Endometrium (tissue), 2 donors: ENCODE results near the gene PPP3CA.
"Not testable (repeated sequence)": the region's sequence is repeated elsewhere in the genome, so short reads cannot be mapped to it uniquely, and the experiment has no call there.

Experiments
- FAIRE-seq: peaks from 2 replicates; lab custom pipeline; 2012; peaks lifted over from hg19 to GRCh38; lab: Jason Lieb, UNC
- donor health status: control.
- donor health status: control.

PPP3CA gene

DNA sequence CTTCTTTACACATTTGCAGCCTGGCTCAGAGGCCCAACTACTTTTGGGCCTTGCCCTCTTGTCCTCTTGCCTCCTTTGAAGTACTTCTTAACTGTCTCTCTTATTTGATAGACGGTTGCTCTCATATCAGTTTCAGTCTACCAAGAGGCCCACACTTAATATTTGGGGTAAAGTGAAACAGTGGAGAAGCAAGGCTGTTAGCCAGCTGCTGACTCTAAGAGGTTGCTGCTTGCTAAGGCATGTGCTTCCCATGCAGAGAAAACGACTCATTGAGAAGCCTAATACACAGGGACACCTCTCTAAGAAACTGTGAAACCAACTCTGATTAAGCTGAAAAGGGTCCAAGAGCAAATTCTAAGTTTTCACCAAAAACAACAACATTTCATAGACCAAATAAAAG is 94.6 kb downstream of the PPP3CA start:
- FAIRE-seq, result no peak

DNA sequence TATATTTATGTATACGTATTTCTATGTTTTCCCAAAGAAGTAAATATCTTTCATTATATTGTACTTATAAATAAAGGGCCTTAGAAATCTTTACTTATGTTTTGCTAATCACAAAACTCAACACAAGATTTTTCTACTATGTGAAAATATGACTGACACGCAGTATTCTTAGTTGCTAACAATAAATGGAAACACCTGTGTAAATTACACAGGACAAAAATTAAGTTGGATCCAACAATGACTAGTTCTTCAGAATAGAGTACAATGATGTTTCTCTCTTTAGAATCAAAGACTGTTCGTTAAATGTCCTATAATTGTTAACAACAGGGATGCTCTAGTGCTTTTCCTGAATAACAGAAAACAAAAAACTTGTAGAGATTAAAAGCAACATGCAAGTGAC is 96.1 kb downstream of the PPP3CA start:
- no peak for FAIRE-seq

DNA sequence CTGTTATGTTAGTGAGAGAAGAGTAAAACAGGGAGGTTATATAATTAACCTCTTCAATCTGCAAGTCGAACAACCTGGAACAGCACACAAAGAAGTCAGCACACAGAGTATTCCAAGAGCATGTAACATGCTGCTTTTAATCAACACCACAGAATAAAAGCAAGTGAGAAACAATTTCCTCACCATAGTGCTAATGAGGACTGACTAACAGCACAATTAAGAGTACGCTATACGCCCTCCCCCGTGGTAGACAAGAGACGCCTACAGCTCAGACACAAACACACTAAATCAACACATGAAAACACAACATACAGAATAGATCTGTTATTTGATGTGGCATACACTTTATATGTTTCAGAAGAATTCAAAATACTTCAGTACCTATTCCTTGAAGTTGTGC is 103.0 kb downstream of the PPP3CA start:
- FAIRE-seq, result no peak

DNA sequence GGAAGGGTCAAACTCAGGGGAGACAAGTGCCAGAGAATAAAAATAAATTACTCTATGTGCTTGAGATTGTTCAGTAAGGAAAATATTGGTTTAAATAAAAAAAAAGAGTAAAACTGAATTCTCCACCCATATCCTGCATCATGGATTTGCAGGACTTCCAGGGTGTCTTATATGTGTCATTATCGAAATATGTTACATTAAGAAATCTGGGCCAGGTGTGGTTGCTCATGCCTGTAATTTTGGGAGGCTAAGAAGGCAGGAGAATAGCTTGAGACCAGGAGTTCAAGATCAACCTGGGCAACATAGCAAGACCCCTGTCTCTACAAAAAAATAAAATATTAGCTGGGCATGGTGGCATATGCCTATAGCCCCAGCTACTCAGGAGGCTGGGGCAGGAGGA is 104.9 kb downstream of the PPP3CA start:
- no peak for FAIRE-seq

DNA sequence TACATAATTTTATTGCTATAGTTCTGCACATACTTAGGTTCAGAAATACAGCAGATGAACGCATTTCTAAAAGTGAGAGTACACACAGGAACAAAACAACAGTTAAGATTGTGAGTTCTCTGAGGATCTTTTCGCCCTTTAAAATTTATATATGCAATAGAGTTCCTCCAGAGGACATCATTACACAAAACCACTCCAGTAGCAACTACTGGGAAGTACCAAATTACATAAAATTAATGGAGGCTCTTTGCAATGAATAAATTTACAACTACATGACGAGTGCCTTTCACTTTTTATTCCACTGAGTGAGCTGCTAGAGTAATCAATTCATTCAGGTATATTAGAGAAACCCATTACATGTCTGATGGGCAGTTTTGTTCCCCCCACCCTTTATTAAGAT is 107.2 kb downstream of the PPP3CA start:
- no peak for FAIRE-seq

GRCh38 chr4:101239665-101240064 is 107.7 kb downstream of the PPP3CA start:
- FAIRE-seq, result no peak

DNA sequence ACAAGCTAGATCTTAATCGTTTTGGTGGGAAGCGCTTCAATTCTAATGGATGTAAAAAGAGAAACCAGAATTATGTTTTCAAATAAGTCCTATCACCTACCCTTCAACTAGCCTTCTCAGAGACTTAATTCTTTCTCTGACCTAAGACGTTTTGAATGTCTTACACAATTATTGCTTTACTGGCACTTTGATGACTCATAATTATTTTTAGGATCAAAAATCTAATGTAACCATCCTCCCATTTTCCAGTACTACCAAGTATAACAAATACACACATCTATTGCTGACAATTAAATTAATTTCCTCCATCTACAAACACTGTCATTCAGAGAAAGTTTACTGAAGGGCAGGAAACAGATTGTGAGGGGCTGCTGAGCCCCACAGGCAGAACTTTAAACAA is 108.6 kb downstream of the PPP3CA start:
- FAIRE-seq, result peak; percentile 41

DNA sequence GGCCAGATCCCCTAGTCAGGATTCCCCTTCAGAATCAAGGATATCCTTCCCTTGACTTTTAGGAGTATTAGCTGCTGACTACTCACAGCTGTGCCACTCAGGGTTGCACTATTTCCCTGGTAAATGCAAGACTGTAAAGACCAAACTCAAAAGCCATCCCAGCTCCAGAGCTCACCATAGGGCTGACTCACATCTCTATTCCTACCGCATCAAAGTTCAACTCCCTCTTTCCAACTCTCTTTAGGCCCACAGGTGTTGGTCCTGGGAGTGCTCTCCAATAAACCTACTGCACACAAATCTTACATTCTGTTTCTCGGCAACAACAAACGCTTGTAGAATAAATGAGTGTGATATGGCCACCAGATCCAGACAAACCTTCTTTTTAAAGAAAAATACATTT is 109.6 kb downstream of the PPP3CA start:
- FAIRE-seq, result no peak

GRCh38 chr4:101236097-101236496 is 111.2 kb downstream of the PPP3CA start:
- no peak for FAIRE-seq

GRCh38 chr4:101234141-101234540 is 113.2 kb downstream of the PPP3CA start:
- not testable (repeated sequence) for FAIRE-seq

GRCh38 chr4:101232074-101232776 is 115.1 kb downstream of the PPP3CA start:
- FAIRE-seq, result no peak

DNA sequence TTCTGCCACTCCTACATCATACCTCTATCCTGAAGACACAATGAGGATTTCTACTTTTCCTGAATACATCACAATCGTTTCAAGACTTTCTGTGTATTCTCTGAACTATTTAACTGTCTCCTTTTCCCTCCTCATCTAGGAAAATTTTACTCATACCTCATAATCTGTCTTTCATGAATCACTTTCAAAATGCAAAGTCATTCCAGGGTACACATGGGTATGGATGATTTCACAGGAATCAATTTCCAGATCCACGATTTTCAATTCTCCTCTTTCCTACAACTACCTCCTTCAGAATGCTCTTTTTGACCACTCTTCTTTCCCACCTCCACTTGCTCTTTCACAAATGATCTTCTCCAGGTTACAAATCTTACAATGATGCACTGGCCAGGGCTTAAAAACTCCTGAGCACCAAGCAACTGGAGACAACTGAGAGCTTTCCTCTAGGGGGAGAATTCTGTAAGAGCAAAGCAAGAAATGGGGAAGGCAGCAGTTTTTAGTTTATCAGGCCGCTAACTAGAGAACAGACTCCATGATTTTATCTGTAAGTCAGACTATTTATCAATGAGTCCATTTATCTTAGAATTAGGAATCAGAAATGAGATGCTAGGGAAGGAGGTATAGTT is 116.4 kb downstream of the PPP3CA start:
- no peak for FAIRE-seq

GRCh38 chr4:101229116-101229515 is 118.2 kb downstream of the PPP3CA start:
- no peak for FAIRE-seq

DNA sequence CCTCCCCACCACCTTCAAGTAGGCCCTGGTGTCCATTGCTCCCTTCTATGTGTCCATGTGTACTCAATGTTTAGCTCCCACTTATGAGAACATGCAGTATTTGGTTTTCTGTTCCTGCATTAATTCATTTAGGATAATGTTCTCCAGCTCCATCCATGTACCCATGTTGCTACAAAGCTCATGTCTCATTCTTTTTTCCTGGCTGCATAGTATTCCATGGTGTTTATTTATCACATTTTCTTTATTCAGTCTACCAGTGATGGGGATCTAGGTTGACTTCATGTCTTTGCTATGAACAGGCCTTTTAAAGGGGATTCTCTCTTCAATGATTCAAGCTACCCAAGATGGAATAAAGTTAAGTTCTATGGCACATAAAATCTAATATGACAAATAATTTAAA is 119.6 kb downstream of the PPP3CA start:
- FAIRE-seq, result no peak

DNA sequence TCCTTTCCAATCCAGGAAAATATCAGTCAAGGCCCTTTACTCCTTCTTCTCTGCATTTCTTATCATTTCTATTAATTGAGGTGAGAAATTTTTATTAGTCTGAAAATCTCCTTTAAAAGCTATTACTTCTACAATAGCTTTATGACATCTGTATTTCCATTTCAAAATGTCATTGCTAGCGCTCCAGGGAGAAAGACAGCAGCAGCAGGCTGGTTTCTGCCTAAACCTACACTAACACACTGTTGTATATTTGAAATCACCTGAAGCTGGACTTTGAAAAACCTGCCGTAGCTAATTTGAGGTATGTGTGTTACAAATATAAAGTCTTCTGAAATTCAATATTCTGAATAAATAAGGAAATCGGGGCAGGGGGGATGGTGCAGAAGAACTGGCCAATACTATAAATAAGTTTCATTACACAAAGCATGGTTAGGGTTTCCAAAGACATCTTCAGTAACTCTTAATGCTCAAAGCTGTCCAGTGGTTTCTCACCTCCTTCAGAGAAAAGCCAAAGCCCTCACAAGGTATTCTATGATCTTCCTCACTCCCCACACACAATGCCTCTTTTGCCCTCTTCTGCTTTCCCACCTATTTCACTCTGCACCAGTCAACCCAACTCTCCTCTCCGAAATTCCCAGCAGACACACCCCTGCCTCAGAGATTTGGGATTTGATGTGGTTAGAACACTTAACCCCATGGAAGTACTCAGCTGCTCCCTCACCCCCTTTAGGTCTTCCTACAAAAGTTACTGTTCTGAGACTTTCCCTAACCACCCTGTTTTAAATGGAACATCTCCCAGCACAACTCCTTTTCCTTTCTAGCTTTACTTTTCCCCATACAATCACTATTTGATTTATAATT is 122.7 kb downstream of the PPP3CA start:
- no peak for FAIRE-seq

- no peak for FAIRE-seq
Measured at GRCh38 chr4:101222156-101222845, 125.0 kb downstream of the PPP3CA start.

DNA sequence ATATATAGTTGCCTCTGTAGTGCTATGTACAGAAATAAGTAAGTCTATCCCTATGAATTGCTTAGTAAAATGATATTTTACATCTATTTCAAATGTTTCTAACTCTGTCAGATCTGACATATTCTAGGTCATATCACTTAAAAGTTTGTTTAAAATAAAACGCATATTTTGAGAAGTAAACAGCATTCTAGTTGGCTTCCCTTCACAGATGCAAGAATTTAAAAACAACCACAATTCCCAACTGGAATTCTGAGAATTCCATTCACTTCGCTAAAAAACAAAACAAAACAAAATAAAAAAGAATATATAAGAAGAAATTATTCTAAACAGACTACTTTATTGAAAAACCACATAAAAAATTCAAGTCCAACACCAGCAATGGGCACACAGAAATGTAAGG is 126.0 kb downstream of the PPP3CA start:
- peak; percentile 92 for FAIRE-seq

DNA sequence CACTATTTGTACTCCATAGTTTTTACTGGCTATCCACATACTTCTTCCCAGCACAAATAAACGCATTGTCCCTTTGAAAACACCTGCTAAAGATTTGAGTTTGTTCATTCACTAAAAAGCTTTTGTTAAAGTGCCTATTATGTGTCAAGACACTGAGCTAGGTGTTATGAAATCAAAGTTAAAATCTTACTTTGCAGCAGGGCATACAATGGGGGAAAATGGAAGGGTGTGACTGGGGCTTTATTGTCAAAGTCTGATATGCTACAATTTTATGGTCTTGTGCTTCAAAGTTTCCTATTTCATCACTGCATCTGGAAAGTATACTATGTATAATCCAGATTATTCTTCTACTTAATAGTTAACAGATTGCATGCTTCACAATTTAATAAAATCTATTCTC is 128.4 kb downstream of the PPP3CA start:
- no peak for FAIRE-seq

DNA sequence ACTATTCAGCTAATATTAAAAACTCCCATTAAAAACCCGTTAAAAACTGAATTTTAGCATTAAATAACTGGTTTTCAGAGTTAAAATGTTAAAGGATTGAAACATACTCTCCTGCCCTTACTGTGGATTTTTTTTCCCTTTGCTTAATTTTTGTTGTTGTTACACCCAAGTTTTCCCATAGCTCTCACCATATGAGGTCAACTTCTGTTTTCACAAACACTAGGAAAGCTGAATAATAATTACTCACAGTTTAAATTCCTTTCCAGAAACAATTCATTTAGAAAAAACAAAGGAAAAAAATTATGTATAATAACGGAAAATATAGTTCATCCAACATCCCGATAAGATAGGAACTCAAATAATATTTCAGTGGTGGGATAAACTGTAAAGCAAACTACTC is 129.0 kb downstream of the PPP3CA start:
- peak; percentile 93 for FAIRE-seq

DNA sequence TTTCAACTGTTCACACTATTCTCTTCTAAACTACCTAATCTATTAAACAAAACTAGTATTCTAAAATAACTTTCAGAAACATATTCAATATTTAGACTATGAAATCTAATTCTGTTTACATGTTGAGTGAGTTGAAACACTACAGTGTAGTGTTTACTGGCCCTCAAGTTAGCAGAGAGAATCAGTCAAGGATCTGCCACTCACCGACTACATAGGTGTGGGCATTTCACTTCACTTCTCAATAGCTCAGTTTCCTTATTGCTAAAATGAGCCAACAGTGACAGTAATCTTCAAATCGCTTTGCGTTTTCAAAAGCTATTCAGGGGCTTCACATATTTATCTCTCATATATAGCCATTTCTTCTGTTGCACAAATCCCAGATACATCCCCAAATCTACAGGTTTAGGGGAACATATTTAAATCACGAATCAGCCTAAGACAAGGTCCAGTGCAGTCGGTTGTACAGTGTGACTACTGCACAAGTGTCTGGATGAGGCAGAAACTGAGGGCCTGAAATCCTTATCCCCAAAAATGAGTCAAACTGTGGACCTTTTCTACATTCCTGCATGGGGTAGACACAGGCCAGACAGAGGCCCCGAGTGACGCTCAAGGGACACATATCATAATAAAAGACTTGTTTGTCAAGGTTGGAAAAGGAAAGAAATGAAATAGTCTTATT is 129.8 kb downstream of the PPP3CA start:
- FAIRE-seq, result no peak

DNA sequence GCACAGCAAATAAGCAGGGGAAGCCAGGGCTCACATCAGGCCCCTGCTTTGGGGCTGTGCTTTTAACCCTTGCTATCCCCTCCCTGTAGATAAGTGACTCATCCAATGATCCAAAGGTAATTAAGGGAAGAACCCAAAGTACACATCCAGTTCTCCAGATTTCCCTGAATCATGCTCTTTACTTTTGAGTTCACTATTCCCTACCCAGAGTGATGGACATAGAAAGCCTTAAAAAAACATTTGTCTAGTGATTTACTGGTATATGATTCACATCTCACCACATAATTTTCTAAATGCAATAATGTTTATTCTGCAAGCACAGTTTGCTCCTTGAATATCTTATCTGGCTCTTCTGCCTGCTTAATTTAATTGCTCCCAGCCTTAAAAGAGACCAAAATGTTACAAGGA is 136.2 kb downstream of the PPP3CA start:
- no peak for FAIRE-seq

DNA sequence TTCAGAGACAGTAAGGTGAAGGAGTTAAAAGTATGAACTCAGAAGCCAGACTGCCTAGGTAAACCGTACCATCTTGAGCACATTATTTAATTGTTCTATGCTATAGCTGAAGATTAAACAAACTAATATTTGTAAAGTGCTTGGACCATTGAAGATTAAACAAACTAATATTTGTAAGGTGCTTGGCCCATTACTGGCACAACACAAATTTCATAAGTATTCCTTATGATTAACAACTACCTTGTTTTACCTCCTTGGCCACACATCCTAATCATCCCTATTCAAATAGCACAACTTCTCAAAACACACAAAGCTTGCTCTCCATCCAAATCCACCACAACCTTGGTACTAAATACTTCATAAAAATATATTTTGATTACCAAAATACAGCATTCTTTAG is 137.0 kb downstream of the PPP3CA start:
- no peak for FAIRE-seq
